Muscle of back (tissue), 11 donors: ENCODE measurements around the gene HOXA13. TPM values are rescaled to one million over a fixed set of nuclear protein-coding genes. Genes with fewer than 3 reads are reported as not detected.

Experiments used
- DNase-seq, 3 donors: peaks; one replicate each; pipeline versions ENCODE4 v3.0.0 to v3.0.0-alpha.2; 2013
- polyA plus RNA-seq, 10 donors: library from polyadenylated mRNA; unstranded; fragments of 120-200 nt; gene quantifications; one replicate each; pipeline ENCODE4 v1.2.1, GENCODE V29; 2013; ENCODE audit not compliant: insufficient read length in 10 of 10

Gene HOXA13
- polyA plus RNA-seq, 10 donors = 0.20 to 0.41 TPM; not detected in 8

DNA sequence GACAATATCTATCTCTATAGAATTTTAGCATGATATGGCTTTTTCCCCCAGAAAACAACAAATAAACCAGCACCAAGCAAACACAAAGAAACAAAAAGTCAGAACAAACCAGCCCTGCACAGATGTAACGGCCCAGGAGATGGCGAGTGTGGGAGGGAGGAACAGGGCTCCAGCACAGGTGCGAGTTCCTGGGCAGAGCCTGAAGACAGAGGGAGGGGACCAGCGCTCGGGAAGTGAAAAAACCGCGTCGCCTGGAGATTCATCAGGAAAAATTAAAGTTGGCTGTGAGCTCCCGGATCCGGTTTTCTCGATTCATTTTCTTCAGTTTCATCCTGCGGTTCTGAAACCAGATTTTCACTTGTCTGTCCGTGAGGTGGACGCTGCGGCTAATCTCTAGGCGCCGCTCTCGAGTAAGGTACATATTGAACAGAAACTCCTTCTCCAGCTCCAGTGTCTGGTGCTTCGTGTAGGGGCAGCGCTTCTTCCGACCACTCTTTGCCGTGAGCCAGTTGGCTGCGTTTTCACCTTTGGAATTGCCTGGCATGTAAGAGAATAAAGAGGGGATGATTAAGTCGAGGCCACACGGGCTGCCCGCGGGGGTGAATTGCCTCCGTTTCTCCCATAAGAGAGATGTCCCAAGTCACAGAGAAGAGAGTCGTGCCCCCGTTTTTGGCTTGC lies 28.1 kb downstream of the HOXA13 start:
- DNase-seq = peak in 1 of 3 donors; percentile 85

DNA sequence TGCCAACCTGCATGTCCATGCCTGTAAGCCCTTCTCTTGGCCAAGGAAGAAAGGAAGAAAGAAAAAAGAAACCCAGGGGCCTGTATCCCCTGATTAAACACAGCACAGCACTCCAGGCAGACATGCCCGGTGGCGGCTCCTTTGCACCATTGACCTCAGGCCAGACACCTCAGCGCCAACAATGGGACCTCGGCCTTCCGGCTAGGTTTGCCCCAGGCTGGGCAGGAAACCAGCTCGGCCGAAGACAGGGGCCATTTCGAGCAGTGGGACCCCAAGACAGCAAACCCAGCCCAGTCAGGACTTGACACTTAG lies 28.6 kb downstream of the HOXA13 start:
- no peak for DNase-seq

DNA sequence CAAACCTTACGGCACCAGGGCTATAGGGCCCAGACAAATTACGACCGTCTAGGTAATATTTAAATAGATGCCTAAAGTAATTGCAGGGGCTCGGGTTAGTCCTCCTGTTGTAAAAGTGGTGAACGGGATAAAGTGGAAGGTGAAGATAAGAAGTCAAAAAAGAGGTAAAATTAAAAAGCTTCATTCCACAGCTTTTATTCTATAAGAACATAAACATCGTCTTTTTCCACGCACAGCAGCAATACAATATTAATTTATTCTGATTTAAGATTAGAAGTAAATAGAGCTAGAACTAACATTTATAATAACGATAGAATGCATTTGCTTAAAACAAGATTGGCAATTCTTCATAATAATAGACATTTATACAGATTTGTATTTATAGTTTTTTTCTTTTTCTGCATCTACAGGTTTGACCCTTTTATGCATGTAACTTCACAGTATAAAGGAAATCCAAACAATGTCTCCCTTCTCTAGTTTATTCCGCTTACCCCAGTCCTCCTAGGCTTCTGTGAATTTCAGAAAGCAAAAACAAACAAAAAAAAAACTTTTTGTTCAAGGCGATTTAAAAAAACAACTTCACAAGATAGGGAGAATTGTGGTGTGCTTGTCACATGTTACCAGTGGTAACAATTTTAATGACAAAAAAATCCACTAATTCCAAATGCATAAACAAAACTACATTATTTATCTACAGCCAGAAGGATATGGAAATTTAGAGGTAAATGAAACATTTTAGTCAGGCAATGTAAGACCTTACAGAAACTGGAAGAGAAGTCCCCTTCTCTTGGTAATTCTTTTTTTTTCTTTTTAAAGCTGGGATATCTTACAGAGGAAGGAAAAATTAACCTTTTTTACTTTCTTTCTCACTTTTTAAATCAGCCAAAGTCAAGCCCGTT lies 29.2 kb downstream of the HOXA13 start:
- DNase-seq = peak in 1 of 3 donors; percentile 68

DNA sequence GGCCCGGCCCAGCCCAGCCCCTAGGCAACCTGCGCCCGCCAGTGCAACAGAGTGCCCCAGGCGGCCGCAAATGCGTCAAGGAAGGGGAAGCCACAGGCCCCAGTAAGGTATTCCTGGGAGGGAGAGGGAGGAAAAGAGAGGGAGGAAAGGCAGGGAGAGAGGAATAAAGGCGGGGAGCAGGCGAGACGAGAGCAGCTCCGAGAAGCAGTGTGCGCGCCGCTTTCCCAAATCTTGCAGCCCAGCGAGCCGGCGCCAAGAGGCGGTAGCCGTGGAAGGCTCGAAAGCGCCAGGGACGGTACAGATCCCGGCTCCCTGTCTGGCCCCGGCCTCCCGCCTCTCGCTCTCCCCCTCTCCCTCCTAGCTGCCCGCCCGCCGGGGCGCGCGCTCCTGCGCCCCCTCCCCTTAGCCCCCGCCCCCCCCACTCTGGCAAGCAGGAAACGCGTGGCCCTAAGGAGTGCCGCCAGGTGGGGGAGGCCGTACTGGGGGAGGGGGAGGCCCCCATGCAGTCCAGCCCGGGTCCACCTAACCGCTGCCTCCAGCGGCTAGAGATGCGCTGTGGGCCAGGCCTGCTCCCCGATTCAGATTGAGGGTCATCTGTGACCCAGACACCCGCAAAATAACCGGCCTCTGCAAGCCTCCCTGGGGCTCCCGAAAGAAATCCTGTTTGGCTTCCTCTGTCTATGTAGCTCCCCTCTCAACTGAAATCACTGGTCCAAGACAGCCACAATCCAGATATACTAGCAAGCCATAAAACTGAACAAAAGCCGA lies 30.0 kb downstream of the HOXA13 start:
- peak in 1 of 3 donors; percentile 90 for DNase-seq

DNA sequence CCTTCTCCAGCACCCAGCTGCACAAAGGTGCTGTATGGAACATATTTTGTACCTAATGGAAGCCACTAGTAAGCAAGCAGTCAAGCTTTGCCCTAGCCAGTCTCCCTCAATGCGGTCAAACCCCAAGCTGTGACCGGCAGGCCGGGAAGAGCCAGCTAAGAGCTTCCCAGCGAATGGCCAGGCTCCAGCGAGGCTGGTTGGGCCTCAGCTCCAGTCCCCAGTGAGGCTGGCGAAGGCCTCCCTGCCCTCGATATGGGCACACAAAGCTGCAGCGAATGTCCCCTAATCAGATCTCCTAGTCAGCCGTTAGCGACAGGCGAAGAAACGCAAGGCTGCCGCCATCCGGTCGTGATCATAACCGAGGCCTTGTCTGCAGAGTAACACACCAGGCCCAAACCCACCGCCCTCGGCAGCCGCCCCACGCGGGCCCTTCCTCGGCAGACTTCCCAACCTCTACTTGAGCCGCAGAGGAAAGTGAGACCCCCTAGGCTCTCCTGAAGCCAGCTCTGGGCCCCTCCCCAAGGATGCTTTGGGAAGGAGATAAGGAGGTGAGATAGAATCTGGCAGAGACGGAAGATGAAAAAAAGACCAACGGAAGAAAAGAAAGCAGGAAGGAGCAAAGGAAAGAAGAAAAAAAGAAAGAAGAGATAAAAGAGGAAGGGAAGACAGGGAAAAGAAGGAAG lies 31.5 kb downstream of the HOXA13 start:
- DNase-seq = peak in 1 of 3 donors; percentile 94

DNA sequence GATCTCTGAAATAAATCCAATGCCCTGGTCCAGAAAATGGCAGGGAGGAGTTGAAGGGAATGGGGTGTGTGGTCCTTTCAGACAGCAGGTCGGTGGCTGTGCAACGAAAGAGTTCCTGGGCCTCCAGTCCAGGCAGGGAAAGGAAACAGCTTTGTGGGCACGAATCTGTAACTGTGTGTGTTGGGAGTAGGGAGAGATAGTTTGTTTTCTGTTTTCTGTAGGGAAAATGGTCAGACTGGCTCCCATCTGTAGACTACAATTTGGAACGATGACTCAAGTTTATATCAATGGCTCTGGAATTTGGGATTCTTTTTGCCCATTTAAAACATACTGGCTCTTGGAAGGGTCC lies 32.0 kb downstream of the HOXA13 start:
- DNase-seq = no peak

DNA sequence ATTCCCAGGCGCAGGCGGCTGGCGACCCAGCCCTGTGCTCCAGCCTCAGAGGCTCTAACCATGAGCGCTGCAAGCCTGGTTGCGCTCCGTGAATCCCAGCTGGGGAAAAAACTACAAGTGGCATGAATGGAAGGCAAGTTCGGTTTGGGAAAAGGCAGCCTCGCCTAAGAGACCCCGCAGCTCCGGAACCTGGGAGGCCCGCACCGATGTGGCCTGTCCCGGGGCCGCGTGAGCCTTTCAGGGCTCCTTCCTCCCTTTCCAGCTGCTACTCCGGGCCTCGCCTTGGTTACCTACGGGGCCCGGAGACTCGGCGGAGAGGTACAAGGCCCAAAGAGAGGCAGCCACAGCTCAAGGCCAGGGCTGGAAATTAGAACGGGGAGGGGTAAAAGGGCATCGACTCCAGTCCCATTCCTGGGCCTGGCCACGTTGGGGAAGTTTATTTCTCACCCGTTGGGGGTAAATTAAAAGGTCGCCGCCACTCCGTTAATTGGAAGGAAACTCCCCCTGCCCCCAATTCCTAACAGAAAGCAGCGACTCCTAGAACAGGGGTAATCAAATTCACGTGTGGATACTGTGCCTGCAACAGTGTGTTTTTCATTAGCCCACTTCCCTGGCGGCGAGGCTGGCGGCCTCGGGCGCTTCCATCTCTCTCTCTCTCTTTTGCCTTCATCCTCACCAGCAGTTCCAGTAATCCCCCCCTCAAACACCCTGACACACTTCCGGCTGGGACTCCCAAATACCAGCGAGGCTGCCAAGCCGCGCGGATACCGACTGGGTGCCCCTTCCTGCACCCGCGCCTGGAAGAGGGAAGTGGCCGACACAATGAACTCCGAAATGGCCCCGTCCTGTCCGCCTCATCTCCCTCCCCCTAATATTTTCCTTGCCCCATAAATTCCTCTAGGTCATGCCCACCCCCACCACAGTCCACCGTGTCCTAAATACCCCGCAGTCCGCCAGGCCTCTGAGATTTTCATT lies 33.1 kb downstream of the HOXA13 start:
- peak in 1 of 3 donors; percentile 83 for DNase-seq

DNA sequence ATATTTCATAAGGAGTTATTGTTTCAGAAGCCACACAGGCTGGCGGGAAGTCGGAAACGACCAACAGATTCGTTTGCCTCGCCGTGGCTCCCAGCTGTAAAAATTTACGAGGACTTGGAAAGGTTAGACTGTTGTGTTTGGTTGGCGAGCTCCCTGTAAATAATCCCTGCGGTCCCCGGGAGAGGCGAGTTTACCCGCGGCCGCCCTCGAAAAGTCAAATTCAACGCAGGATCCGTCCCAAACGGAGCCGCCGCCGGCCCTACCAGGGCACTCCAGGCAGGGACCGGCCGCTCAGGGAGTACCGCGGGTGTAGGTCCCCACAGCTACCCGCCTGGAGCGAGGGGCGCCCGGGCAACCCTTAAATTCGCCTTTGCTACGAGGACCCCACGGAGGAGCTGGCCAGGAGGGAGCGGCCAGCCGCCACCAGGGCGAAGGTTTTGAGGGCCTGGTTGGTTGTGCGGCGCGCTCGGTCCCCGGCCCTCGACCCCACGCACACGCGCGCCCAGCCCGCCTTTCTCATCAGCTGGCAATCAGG lies 33.8 kb downstream of the HOXA13 start:
- no peak for DNase-seq

DNA sequence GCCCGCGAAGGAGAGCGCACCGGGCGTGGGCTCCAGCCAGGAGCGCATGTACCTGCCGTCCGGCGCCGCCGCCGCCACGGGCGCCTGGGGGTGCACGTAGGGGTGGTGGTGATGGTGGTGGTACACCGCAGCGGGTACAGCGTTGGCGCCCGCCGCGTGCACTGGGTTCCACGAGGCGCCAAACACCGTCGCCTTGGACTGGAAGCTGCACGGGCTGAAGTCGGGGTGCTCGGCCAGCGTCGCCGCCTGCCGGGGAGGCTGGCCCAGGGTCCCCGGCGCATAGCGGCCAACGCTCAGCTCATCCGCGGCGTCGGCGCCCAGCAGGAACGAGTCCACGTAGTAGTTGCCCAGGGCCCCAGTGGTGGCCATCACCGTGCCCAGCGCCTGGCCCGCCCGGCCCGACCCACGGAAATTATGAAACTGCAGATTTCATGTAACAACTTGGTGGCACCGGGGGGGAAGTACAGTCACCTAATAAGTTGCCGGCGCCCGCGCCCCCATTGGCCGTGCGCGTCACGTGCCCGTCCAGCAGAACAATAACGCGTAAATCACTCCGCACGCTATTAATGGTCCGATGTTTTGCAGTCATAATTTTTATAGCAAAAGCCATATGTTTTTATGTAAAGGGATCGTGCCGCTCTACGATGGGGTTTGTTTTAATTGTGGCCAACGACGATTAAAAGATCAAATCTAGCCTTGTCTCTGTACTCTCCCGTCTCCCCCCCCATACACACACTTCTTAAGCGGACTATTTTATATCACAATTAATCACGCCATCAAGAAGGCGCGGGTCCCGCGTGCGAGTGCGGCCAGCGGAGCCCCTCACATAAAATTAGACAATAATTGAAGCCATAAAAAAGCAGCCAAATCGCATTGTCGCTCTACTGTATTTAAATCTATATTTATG lies 34.5 kb downstream of the HOXA13 start, which contains the start of gene HOXA9:
TSS of gene HOXA9 (minus strand) at position 449 of the 907 bp plus-strand sequence. CDS start at position 369, 80 bp downstream.
- peak; percentile 86 to 98 (median 92) for DNase-seq

DNA sequence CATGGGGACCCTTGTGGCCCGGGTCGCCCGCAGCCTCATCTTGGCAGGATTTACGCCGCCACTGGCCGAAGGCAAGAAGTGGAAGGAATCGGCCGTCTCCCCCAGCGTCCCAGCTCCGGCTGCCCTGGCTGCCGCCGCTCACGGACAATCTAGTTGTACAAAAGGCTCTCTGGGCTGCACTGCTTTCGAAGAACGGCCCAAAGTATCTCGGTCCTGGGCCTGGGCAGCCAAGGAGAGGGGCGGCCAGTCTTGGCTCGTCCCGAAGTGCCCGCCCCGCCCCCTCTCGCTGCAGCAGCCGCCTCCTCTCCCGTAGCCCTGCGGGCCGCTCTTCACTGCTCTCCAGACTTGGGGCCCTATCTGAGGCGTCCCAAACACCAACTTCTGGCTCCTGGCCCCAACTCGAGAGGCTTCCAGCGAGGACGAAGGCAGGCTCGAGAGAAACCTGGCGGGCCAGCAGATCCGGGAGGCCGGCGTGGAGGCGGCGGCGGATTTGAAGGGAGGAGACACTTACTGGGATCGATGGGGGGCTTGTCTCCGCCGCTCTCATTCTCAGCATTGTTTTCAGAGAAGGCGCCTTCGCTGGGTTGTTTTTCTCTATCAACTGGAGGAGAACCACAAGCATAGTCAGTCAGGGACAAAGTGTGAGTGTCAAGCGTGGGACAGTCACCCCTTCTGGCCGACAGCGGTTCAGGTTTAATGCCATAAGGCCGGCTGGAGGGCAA lies 35.4 kb downstream of the HOXA13 start:
- DNase-seq = peak in 1 of 3 donors; percentile 88

DNA sequence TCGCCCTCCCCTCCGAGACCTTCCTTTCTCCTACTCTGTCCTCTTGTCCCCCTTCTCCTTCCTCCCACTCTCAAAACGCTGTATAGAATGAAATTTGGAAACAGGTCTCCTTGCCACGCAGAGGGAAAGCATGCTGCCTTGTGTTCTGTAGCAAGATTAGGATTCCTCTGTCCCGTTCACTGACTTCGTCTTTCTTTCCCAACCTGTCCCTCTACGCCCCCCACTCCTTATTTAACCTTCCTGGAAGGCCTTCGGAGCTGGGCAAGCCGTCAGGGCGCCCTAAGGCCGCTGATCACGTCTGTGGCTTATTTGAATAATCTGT lies 35.9 kb downstream of the HOXA13 start:
- DNase-seq = no peak

DNA sequence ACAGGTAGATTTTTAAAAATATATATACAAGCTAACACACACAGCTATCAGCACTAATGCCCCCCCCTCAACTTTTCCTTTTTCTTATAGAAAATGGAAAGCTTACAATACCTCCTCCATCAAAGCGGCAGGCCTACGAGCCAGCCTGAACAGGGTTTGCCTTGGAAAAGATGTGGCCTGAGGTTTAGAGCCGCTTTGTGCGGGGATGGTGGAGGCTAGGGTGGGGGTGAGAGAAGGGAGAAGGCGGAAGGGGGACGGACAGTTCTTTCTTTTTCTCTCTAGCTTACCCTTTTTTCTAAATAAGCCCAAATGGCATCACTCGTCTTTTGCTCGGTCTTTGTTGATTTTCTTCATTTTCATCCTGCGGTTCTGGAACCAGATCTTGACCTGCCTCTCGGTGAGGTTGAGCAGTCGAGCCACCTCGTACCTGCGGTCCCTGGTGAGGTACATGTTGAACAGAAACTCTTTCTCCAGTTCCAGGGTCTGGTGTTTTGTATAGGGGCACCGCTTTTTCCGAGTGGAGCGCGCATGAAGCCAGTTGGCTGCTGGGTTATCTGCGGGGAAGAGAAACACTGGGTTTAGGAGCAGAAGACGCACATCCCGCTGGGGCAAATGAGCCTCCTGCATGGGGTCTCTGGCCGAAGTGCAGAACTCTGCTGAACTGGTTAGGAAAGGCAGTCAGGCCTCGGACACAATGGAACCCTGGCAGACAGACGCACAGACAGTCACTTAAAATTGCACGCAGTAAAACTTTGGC lies 36.4 kb downstream of the HOXA13 start:
- no peak for DNase-seq

DNA sequence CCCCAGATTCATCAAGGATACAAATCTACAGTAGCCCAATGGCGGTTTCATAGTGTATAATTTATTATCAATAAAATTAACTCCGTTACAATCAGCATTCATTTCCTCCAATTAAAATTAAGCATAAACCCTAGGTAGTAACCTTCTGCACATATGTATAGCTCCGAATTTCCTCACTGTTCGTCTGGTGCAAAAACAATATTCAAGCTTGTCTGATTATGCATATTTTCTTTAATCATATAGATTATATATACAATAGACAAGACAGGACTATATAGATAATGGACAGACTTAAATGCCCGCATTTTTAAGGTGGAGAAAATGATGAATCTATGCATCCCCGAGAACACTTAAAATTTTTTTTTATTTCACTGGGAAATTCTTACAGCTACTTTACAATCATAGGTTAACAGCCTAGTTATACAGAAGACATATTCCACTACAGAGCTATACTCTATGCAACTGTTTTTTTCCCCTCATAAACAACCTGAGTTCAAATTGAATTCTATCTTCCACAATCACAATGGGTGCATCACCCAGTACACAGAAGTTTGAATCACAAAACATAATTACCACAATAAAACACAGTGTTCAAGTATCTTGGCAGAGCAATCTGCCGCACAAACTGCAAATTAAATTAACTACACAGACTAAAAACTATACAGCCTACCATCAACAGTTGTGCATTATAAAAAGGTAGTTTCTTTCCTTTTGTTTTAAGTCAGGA lies 37.2 kb downstream of the HOXA13 start:
- DNase-seq = peak in 1 of 3 donors; percentile 74

DNA sequence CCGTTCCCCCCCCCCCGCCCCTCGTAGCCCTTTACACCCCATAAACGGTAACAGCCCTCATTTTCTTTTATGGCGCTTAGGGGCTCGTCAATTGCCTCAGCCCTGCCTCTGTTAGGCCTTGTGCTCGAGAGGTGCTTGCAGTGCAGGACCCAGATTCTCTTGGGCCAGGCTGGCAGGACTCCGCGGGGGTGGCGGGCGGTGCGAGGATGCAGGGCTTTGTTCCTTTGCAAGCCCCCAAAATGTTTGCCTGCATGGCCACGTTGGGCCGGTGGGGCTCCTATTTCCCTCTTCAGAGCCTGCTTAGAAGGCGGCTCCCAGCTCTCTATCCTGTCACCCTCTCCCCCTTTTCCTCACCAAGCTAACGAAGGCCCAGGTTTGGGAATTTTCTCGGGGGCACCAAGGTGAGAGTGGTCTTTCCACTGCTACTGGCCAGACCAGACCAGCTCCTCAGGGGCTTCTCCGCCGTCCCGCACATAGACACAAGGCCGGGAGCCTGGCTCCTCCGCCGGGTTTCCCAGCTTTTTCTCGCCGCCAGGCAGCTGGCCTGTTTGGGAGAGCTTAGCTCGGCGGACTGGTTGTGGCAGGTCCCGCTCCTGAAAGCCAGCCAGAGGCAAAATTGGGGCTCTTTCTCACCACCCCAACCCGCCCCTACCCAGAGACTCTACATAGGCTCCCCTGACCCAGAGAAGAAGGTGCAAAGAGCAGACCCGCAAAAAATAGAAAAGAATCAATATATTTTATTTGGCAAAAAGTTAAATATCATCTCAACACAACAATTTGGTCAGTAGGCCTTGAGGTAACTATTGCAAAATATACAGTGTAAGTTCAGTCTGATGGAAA lies 38.0 kb downstream of the HOXA13 start:
- DNase-seq = peak in 1 of 3 donors; percentile 86

DNA sequence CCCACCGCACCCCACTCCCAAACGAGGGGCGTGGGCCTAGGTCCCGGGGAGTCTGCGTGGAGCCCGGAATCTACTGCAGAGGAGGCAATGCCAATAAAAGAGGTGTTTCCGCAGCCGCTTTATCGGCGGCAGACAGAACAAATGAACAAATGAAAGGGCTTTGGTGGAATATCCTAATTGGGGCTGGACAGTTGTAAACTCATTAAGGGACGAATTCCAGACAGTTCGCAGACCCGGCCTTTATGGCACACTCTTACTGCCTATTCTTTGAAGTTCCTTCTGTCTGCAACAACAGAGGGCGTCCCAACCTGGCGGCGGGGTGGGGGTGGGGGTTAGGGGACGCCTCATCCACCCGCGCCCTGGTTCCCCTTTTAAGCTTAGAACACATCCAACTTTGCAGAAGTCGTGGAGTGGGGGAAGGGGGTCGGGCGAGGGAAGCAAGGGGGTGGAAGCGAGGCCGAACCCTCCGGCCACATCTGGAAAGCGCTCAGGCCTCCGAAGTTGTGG lies 38.6 kb downstream of the HOXA13 start:
- peak in 1 of 3 donors; percentile 41 for DNase-seq
